GM21529 (cell line): Measurements from ENCODE around the gene RAB7B.

Experiments
- ATAC-seq: cut with Tn5 transposase; IDR thresholded peaks from one replicate; pipeline ENCODE4 v1.9.1; 2021; ENCODE audit not compliant: unreplicated experiment

The RAB7B gene

GRCh38 chr1:206023695-206024094 lies 20.5 kb upstream of the RAB7B start, which contains the start of gene CTSE:
CTSE (minus strand) TSS chr1:206023895; CDS start chr1:206023791, 104 bp downstream.
- no peak for ATAC-seq

GRCh38 chr1:206022766-206023165 lies 19.6 kb upstream of the RAB7B start:
- ATAC-seq: no peak

- ATAC-seq: no peak
Observed at GRCh38 chr1:206021626-206022365, 18.6 kb upstream of the RAB7B start.

- ATAC-seq: no peak
Observed at GRCh38 chr1:206021008-206021625, 17.9 kb upstream of the RAB7B start.

GRCh38 chr1:206020393-206021007 lies 17.3 kb upstream of the RAB7B start:
- no peak for ATAC-seq

GRCh38 chr1:206015071-206015470 lies 11.9 kb upstream of the RAB7B start:
- ATAC-seq: no peak

GRCh38 chr1:206014601-206015000 lies 11.4 kb upstream of the RAB7B start:
- ATAC-seq: no peak

GRCh38 chr1:206013026-206013795 lies 10.0 kb upstream of the RAB7B start:
- no peak for ATAC-seq

- ATAC-seq: peak; percentile 96
Observed at GRCh38 chr1:206012086-206012859, 9.1 kb upstream of the RAB7B start.

- ATAC-seq: no peak
Observed at GRCh38 chr1:206011057-206011456, 7.9 kb upstream of the RAB7B start.

GRCh38 chr1:206010060-206010459 lies 6.9 kb upstream of the RAB7B start:
- ATAC-seq: no peak

GRCh38 chr1:206006946-206007345 lies 3.8 kb upstream of the RAB7B start:
- no peak for ATAC-seq

GRCh38 chr1:206005778-206006180 lies 2.6 kb upstream of the RAB7B start:
- ATAC-seq: no peak

GRCh38 chr1:206005234-206005633 lies 2.0 kb upstream of the RAB7B start:
- no peak for ATAC-seq

GRCh38 chr1:206004826-206005225 lies 1.6 kb upstream of the RAB7B start:
- ATAC-seq: no peak

GRCh38 chr1:206003854-206004800 lies 932 bp upstream of the RAB7B start:
- ATAC-seq: no peak

GRCh38 chr1:206002160-206002559 lies 1.0 kb downstream of the RAB7B start:
- ATAC-seq: no peak

- no peak for ATAC-seq
Observed at GRCh38 chr1:206001476-206001888, 1.7 kb downstream of the RAB7B start.

- no peak for ATAC-seq
Observed at GRCh38 chr1:206000641-206001339, 2.4 kb downstream of the RAB7B start.
